ENCODE data around the gene SYP.

DNA sequence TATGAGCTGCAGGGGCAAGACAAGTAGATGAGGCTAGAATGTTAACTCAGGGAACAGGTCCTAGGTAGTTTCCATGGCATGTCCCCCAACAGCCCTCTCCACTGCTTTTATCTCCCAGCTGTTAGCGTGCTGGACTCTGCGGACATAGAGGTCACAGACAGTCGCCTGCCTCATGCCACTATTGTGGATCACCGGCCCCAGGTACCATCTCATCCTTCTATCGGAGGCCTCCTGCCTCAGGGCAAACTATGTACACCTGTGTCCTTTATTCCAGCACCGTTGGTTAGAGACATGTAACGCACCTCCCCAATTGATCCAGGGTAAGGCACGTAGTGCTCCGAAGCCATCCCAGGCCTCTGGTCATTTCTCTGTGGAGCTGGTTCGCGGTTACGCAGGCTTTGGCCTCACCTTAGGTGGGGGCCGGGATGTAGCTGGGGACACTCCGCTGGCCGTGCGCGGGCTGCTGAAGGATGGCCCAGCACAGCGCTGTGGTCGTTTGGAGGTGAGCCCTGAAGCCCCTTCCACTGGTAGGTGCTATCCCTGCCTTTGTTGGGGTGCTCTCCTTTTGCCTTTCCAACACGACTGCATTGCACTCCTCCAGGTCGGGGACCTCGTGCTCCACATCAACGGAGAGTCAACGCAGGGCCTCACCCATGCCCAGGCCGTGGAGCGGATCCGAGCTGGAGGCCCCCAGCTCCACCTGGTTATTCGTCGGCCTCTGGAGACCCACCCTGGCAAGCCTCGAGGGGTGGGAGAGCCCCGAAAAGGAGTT, 35.2 kb downstream of the SYP start:
- TF ChIP-seq, protein P1, sequence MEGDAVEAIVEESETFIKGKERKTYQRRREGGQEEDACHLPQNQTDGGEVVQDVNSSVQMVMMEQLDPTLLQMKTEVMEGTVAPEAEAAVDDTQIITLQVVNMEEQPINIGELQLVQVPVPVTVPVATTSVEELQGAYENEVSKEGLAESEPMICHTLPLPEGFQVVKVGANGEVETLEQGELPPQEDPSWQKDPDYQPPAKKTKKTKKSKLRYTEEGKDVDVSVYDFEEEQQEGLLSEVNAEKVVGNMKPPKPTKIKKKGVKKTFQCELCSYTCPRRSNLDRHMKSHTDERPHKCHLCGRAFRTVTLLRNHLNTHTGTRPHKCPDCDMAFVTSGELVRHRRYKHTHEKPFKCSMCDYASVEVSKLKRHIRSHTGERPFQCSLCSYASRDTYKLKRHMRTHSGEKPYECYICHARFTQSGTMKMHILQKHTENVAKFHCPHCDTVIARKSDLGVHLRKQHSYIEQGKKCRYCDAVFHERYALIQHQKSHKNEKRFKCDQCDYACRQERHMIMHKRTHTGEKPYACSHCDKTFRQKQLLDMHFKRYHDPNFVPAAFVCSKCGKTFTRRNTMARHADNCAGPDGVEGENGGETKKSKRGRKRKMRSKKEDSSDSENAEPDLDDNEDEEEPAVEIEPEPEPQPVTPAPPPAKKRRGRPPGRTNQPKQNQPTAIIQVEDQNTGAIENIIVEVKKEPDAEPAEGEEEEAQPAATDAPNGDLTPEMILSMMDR (IDR thresholded peaks at IDR 0.05), result no peak
- TF ChIP-seq POLR2A (IDR thresholded peaks at IDR 0.05), result no peak

Measured in testis (tissue), 2 donors.